Motor neuron (in vitro differentiated cells): ENCODE measurements around the gene ATF6. TPM values are rescaled to one million over a fixed set of nuclear protein-coding genes. Genes with fewer than 3 reads are reported as not detected.

Experiments used
- ATAC-seq, 8 experiments: fragments of 200-7000 bp; cut with Tn5 transposase; replicated peaks in 6 of 8; 2 replicates each; pipeline ENCODE4 v1.8.0; 2021; ENCODE audit warnings: mild to moderate bottlenecking in 8 of 8, moderate library complexity in 8 of 8
- H3K27ac ChIP-seq, 2 donors: fragments of 250-450 bp; sonication (Bioruptor Pico); 2 replicates each; pipeline ENCODE4 v1.9.0; 2021; ENCODE audit warnings: antibody characterized with exemption in 2 of 2, mild to moderate bottlenecking in 2 of 2, moderate library complexity in 1 of 2
- H3K4me1 ChIP-seq, 2 donors: fragments of 250-450 bp; sonication (Bioruptor Pico); replicated peaks in 1 of 2; 2 replicates each; pipeline ENCODE4 v1.6.1; 2021; ENCODE audit warnings: antibody characterized with exemption in 2 of 2, mild to moderate bottlenecking in 2 of 2, moderate library complexity in 1 of 2
- H3K4me3 ChIP-seq, 5 donors: fragments of 250-450 bp; sonication (Bioruptor Pico); 2 replicates each; pipeline ENCODE4 v1.9.0; 2021; ENCODE audit warnings: antibody characterized with exemption in 5 of 5, mild to moderate bottlenecking in 5 of 5, moderate library complexity in 4 of 5
- WGBS, 10 experiments: fragments of 450-650 bp; shearing (Covaris generic); methylation state at CpG; one replicate each; pipeline ENCODE4 v1.0.0; 2022; 5-methylcytosine and 5-hydroxymethylcytosine counted together
- in situ Hi-C, 9 experiments: fragments of 400-800 bp; cut with MboI; loops; one replicate each; pipeline ENCODE4 v1.15.0; 2021; ENCODE audit warnings: low sequenced_read_pairs in 9 of 9, low pct_unique_long_range_greater_than_20kb in 2 of 9; ENCODE audit not compliant: unreplicated experiment in 9 of 9
- total RNA-seq, 8 experiments: library from RNA; unstranded; fragments of 300-600 nt; gene quantifications; 2 replicates each; pipeline versions ENCODE4 v1.2.3 to v1.2.4, GENCODE V29; 2022

The ATF6 gene
- total RNA-seq, 8 experiments from 2014 or later: 18.2 to 46.3 (median 30.6) TPM

GRCh38 chr1:161982917-161983316 lies 216.8 kb downstream of the ATF6 start:
- Histone ChIP-seq H3K27ac (no peak overlapping the region), H3K4me1 (no peaks in the 10 kb centered on the region), H3K4me3 (no peak overlapping the region)
- WGBS, 10 experiments: 72 to 96% (median 81%) methylated on average over 3 to 9 of the region's 9 CpGs; no CpG with 5 or more reads in 2 of the 10 experiments
- in situ Hi-C loops: no loop called here
- no peak for ATAC-seq

GRCh38 chr1:161983725-161984124 lies 217.6 kb downstream of the ATF6 start:
- in situ Hi-C loops: no loop called here
- Histone ChIP-seq H3K27ac (no peak overlapping the region), H3K4me3 (no peak overlapping the region), H3K4me1 (no peaks in the 10 kb centered on the region)
- ATAC-seq: no peak
- WGBS, 10 experiments: 60 to 96% (median 90%) methylated on average over 1 to 15 of the region's 22 CpGs; no CpG with 5 or more reads in 5 of the 10 experiments

GRCh38 chr1:161985301-161985822 lies 219.2 kb downstream of the ATF6 start:
- in situ Hi-C loops: no loop called here
- 80 to 100% (median 93%) methylated on average over 1 to 5 of the region's 5 CpGs; no CpG with 5 or more reads in 6 of the 10 experiments for WGBS, 10 experiments
- H3K4me1 ChIP-seq: no peaks in the 10 kb centered on the region
- ATAC-seq: peak in 3 of 8 experiments; percentile 85 to 98 (median 95)
- no peak overlapping the region for H3K4me3 ChIP-seq
- H3K27ac ChIP-seq: no peak overlapping the region

DNA sequence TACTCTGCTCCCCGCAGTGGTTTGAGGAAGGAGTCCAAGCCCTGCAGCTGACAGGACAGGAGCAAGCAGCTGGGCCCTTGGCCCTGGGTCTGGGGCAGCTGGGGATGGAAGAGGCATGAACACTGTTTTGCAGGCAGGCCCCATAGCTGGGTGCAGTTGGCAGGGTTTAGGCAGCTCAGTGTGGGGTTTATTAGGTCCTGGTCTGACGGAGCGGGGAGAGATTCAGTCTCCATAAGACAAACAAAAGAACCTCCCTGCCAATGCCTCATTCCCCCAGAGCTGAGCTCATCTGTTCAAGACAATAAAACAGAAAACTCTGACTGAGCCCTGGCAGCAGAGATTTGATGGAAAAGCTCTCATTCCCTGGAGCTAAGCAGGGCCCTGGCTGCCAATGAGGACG lies 220.2 kb downstream of the ATF6 start:
- Histone ChIP-seq H3K27ac (no peak overlapping the region), H3K4me1 (no peaks in the 10 kb centered on the region), H3K4me3 (no peak overlapping the region)
- in situ Hi-C loops: no loop called here
- no peak for ATAC-seq
- 50 to 100% (median 80%) methylated on average over 1 to 4 of the region's 4 CpGs; no CpG with 5 or more reads in 3 of the 10 experiments for WGBS, 10 experiments

- Histone ChIP-seq H3K4me3 (no peak overlapping the region), H3K4me1 (no peaks in the 10 kb centered on the region), H3K27ac (no peak overlapping the region)
- no peak for ATAC-seq
- WGBS, 10 experiments: 0 to 82% (median 60%) methylated on average over 1 of the region's 1 CpG; no CpG with 5 or more reads in 3 of the 10 experiments
- in situ Hi-C loops: no loop called here
Measured at GRCh38 chr1:161987303-161987702, 221.2 kb downstream of the ATF6 start.

DNA sequence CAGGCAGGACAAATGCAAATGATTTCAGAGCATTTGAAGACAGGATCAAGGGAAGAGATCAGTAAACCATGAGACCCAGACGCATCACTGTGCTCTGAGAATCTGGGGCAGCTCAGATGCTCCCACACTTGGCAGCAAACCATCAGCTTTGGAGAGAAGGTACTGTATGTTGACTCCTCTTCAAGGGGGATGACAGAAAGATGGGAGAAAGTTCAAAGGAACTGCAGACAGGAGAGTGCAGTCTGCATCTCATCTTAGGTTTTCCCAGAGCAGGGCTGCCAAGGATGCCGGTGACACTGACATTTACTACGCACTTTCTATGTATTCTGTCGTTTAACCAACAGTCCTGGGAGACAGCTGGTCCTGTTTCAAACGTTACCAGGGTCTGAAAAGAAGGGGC lies 221.8 kb downstream of the ATF6 start:
- 53 to 87% (median 76%) methylated on average over 1 to 5 of the region's 5 CpGs; no CpG with 5 or more reads in 3 of the 10 experiments for WGBS, 10 experiments
- in situ Hi-C loops: no loop called here
- H3K4me3 ChIP-seq: no peak overlapping the region
- no peaks in the 10 kb centered on the region for H3K4me1 ChIP-seq
- peak in 1 of 8 experiments; percentile 22 for ATAC-seq
- no peak overlapping the region for H3K27ac ChIP-seq

DNA sequence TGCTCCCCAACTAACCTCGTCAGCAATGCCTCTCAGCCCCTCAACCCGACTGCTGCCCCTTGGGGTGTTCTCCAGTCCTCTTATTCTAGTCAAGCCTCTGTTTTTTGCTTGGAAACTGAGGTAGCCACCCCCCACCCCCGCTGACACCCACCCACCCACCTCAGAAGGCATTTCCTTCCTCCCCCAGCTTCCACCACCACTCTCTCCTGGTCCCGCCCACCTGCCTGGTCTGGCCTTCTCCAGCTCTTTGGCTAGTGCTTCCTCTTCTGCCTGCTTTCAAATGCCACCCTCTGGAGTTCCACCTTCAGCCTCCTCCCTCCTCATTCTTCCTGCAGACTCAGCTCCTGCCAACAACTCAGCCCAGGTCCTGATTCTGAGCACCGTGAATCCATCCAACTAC lies 222.3 kb downstream of the ATF6 start:
- H3K27ac ChIP-seq: no peak overlapping the region
- H3K4me1 ChIP-seq: no peaks in the 10 kb centered on the region
- WGBS, 10 experiments: 63 to 100% (median 80%) methylated on average over 1 to 3 of the region's 5 CpGs; no CpG with 5 or more reads in 5 of the 10 experiments
- ATAC-seq: no peak
- in situ Hi-C loops: no loop called here
- no peak overlapping the region for H3K4me3 ChIP-seq

- in situ Hi-C loops: no loop called here
- ATAC-seq: peak in 3 of 8 experiments; percentile 15 to 38 (median 23)
Measured at GRCh38 chr1:161989108-161989507, 223.0 kb downstream of the ATF6 start.

GRCh38 chr1:161989786-161990185 lies 223.7 kb downstream of the ATF6 start:
- Histone ChIP-seq H3K4me3 (no peak overlapping the region), H3K27ac (no peak overlapping the region), H3K4me1 (no peaks in the 10 kb centered on the region)
- in situ Hi-C loops: no loop called here
- 65 to 100% (median 84%) methylated on average over 1 to 5 of the region's 5 CpGs for WGBS, 10 experiments
- no peak for ATAC-seq

More at GRCh38 chr1:161989108-161989507, 223.0 kb downstream of the ATF6 start:
- Histone ChIP-seq H3K4me3 (no peak overlapping the region), H3K27ac (no peak overlapping the region), H3K4me1 (no peaks in the 10 kb centered on the region)

- Histone ChIP-seq H3K27ac (no peak overlapping the region), H3K4me1 (no peaks in the 10 kb centered on the region), H3K4me3 (no peak overlapping the region)
- WGBS, 10 experiments: 65 to 100% (median 80%) methylated on average over 2 to 11 of the region's 11 CpGs; no CpG with 5 or more reads in 2 of the 10 experiments
- ATAC-seq: no peak
- in situ Hi-C loops: no loop called here
Measured at GRCh38 chr1:161993576-161993975, 227.5 kb downstream of the ATF6 start.

GRCh38 chr1:161994175-161994668 lies 228.1 kb downstream of the ATF6 start:
- in situ Hi-C loops: no loop called here
- no peak overlapping the region for H3K4me3 ChIP-seq
- peak in 5 of 8 experiments; percentile 17 to 92 (median 62) for ATAC-seq
- H3K27ac ChIP-seq: no peak overlapping the region
- 0 to 95% (median 86%) methylated on average over 1 to 7 of the region's 9 CpGs; no CpG with 5 or more reads in 1 of the 10 experiments for WGBS, 10 experiments
- no peaks in the 10 kb centered on the region for H3K4me1 ChIP-seq

DNA sequence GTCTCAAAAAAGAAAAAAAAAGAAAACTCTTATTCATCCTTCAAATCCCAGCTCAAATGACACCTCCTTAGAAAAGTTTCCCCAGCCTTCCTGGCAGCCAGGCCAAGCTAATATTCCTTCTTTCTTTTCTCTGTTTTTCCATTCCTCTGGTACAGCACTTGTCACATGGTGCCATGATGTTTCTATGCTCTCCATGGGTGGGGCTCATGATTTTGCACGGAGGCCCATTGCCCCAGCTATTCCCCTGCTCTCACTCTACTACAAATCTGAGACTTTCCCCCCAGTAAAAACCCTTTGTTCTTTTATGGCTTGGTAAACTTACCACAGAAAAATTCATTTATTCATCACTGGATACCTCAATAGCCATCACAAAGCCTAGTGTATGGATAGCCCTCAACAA lies 231.0 kb downstream of the ATF6 start:
- in situ Hi-C loops: no loop called here
- WGBS, 10 experiments: 0 to 100% (median 57%) methylated on average over 1 of the region's 1 CpG; no CpG with 5 or more reads in 3 of the 10 experiments
- Histone ChIP-seq H3K4me3 (no peak overlapping the region), H3K4me1 (no peaks in the 10 kb centered on the region), H3K27ac (no peak overlapping the region)
- peak in 3 of 8 experiments; percentile 30 to 59 (median 55) for ATAC-seq

- Histone ChIP-seq H3K4me3 (no peak overlapping the region), H3K27ac (no peak overlapping the region), H3K4me1 (no peaks in the 10 kb centered on the region)
- 44 to 85% (median 68%) methylated on average over 2 to 5 of the region's 5 CpGs; no CpG with 5 or more reads in 1 of the 10 experiments for WGBS, 10 experiments
- ATAC-seq: peak in 1 of 8 experiments; percentile 29
- in situ Hi-C loops: no loop called here
Measured at GRCh38 chr1:161998811-161999210, 232.7 kb downstream of the ATF6 start.
